Testis (tissue), 3 donors: ENCODE measurements around the gene VPS26A. TPM values are rescaled to one million over a fixed set of nuclear protein-coding genes. Genes with fewer than 3 reads are reported as not detected.
"Not testable (repeated sequence)": the region's sequence is repeated elsewhere in the genome, so short reads cannot be mapped to it uniquely, and the experiment has no call there.

Source experiments
- DNase-seq: peaks from one replicate; pipeline ENCODE4 v3.0.0-alpha.2; 2019
- H3K27ac ChIP-seq, 2 donors: fragments of 200-600 bp; sonication (generic); one replicate each; pipeline ENCODE4 v1.5.1; 2019
- H3K27me3 ChIP-seq: fragments of 200-600 bp; sonication (generic); one replicate; pipeline ENCODE4 v1.5.1; 2019
- H3K36me3 ChIP-seq: fragments of 200-600 bp; sonication (generic); one replicate; pipeline ENCODE4 v1.5.1; 2017; ENCODE audit warnings: low read depth; ENCODE audit errors: missing control alignments
- H3K4me1 ChIP-seq: fragments of 200-600 bp; sonication (generic); one replicate; pipeline ENCODE4 v1.5.1; 2019
- H3K4me3 ChIP-seq, 2 donors: fragments of 200-600 bp; sonication (generic); one replicate each; pipeline ENCODE4 v1.5.1; 2017 to 2019
- H3K9me3 ChIP-seq: fragments of 200-600 bp; sonication (generic); one replicate; pipeline ENCODE4 v1.5.1; 2017
- POLR2A ChIP-seq: fragments of 450-650 bp; IDR thresholded peaks from one replicate; pipeline ENCODE4 v1.6.1; 2017; ENCODE audit warnings: antibody characterized with exemption, mild to moderate bottlenecking, moderate library complexity
- WGBS, 2 donors: methylation state at CpG; one replicate each; pipeline ENCODE4 v1.1.5; 2018; 5-methylcytosine and 5-hydroxymethylcytosine counted together
- intact Hi-C: fragments of 100-400 bp; cut with DNase I; formaldehyde crosslinking; loops from one replicate; pipeline ENCODE4 v1.15.1; 2023; ENCODE audit warnings: low total_unique reads
- polyA plus RNA-seq: library from polyadenylated mRNA; stranded (reverse); fragments of 350-450 nt; fragmentation: Illumina TruSeq; extraction: RNeasy Lipid Tissue Mini Kit (QIAGEN cat#74804); gene quantifications from one replicate; pipeline ENCODE4 v1.2.3, GENCODE V29; 2014; ENCODE audit warnings: low read depth, low replicate concordance; ENCODE audit not compliant: insufficient read depth
- total RNA-seq, 2 donors: library from RNA; depleted of rRNA; stranded (reverse); fragments of >200 nt; gene quantifications; one replicate each; pipeline ENCODE4 v1.2.3, GENCODE V29; 2016
- TF ChIP-seq, protein P1 (sequence below), 3 experiments: fragments of 450-650 bp in 2 of 3; fragments of 200-600 bp in 1 of 3; sonication (generic) in 1 of 3; IDR thresholded peaks; one replicate each; pipeline ENCODE4 v1.5.1; 2016 to 2019; ENCODE audit warnings: antibody characterized with exemption in 3 of 3, mild to moderate bottlenecking in 2 of 3, moderate library complexity in 1 of 3

VPS26A gene
- total and polyA plus RNA-seq, 3 donors from 2014 or later = 53.6 to 65.0 (median 59.8) TPM

DNA sequence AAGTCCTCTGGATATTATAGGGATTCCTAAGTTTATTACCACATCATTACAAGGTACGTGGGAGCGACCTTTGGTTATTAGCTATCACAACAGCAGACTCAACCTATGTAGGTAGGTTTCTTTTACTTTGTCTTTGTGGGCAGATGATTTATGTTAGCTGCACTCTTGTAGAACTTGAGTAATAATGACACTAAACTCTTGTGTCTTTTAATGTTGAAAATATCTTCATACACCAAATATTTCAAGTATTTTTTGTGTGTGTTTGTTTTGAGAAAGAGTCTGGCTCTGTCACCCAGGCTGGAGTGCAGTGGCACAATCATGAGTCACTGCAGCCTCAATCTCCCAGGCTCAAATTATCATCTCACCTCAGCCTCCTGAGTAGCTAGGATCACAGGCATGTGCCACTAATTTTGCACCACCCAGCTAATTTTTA lies 36.8 kb downstream of the VPS26A start:
- intact Hi-C loops = no loop called here
- Histone ChIP-seq H3K27ac (no peak overlapping the region), H3K27me3 (no peaks in the 10 kb centered on the region), H3K4me3 (no peak overlapping the region), H3K9me3 (no peaks in the 10 kb centered on the region), H3K36me3 (no peaks in the 10 kb centered on the region), H3K4me1 (no peaks in the 10 kb centered on the region)
- DNase-seq = no peak
- WGBS, 2 donors = 99 to 100% methylated on average over 2 of the region's 2 CpGs
- TF ChIP-seq, protein P1, sequence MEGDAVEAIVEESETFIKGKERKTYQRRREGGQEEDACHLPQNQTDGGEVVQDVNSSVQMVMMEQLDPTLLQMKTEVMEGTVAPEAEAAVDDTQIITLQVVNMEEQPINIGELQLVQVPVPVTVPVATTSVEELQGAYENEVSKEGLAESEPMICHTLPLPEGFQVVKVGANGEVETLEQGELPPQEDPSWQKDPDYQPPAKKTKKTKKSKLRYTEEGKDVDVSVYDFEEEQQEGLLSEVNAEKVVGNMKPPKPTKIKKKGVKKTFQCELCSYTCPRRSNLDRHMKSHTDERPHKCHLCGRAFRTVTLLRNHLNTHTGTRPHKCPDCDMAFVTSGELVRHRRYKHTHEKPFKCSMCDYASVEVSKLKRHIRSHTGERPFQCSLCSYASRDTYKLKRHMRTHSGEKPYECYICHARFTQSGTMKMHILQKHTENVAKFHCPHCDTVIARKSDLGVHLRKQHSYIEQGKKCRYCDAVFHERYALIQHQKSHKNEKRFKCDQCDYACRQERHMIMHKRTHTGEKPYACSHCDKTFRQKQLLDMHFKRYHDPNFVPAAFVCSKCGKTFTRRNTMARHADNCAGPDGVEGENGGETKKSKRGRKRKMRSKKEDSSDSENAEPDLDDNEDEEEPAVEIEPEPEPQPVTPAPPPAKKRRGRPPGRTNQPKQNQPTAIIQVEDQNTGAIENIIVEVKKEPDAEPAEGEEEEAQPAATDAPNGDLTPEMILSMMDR (IDR thresholded peaks at IDR 0.05) = no peak
- TF ChIP-seq POLR2A = no peak

DNA sequence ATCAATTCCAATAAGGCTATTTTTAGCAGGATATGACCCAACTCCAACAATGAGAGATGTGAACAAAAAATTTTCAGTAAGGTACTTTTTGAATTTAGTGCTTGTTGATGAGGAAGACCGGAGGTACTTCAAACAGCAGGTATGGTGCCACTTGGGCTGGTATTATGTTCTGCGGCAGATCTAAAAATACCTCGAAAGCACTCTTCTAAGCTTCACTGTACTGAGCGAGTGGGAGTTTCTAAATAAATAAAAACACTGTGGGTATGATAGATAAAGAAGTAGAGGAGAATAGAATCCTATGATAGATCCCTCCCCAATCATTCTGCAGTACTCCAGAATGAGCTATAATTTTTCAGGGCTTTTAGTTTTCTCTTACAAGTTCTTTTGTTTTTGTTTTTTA lies 44.5 kb downstream of the VPS26A start:
- Histone ChIP-seq H3K36me3 (no peaks in the 10 kb centered on the region), H3K4me1 (no peaks in the 10 kb centered on the region), H3K9me3 (no peaks in the 10 kb centered on the region), H3K27ac (no peak overlapping the region), H3K27me3 (no peaks in the 10 kb centered on the region), H3K4me3 (no peak overlapping the region)
- no peak for DNase-seq
- TF ChIP-seq POLR2A = no peak
- TF ChIP-seq, protein P1 (IDR thresholded peaks at IDR 0.05) = no peak
- intact Hi-C loops = no loop called here
- 74 to 77% methylated on average over 4 of the region's 4 CpGs for WGBS, 2 donors

DNA sequence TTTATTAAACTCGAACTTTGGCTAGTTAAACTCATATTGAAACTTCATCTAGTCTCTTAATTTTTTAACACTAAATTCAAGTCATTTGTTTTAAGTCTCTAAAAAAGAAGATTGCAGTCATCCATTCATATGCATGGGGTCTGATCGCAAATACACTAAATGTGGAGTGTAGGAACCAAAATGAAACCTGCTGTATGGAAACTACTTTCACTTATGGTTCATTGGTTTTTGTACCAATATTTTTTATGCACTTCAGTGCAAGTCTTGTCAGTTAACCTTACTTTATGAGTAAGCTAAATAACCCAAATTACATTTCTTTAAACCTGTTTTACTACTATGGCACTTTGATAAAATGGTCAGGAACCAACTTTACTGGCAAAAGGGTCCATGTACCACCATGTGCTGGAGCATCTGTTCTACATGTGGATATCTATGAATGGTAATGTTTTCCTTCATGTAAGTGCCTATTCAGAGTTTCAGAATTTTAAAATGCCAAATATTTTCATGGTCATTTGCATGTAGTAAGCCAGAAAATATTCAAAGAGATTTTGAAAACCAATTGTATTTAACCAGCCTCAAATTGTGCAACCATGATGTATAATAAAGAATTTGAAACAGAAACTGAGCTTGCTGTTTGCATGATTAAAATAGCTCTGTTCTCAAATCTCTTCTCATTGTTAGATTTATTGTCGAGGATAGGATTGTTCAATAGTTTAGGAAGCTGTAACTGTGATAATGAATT lies 48.4 kb downstream of the VPS26A start:
- H3K36me3 ChIP-seq = no peaks in the 10 kb centered on the region
- intact Hi-C loops = no loop called here

DNA sequence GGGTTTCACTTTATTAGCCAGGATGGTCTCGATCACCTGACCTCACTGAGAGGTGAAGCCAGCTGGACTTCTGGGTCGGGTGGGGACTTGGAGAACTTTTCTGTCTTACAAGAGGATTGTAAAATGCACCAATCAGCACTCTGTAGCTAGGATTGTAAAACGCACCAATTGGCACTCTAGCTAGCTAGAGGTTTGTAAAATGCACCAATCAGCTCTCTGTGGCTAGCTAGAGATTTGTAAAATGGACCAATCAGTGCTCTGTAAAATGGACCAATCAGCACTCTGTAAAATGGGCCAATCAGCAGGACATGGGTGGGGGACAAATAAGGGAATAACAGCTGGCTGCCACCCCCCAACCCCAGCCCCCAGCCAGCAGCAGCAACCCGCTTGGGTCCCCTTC lies 51.3 kb downstream of the VPS26A start:
- 79 to 80% methylated on average over 4 of the region's 4 CpGs for WGBS, 2 donors
- H3K9me3 ChIP-seq, H3K27me3 ChIP-seq, H3K36me3 ChIP-seq, H3K27ac ChIP-seq, H3K4me1 ChIP-seq, DNase-seq, H3K4me3 ChIP-seq, intact Hi-C loops: not testable (repeated sequence)

More for the DNA sequence above, 48.4 kb downstream of the VPS26A start:
- TF ChIP-seq, protein P1 (IDR thresholded peaks at IDR 0.05) = no peak
- TF ChIP-seq POLR2A = no peak
- Histone ChIP-seq H3K27ac (no peak overlapping the region), H3K27me3 (no peaks in the 10 kb centered on the region), H3K4me1 (no peaks in the 10 kb centered on the region), H3K4me3 (no peak overlapping the region), H3K9me3 (no peaks in the 10 kb centered on the region)
- no peak for DNase-seq
- WGBS, 2 donors = 89 to 91% methylated on average over 3 of the region's 3 CpGs

DNA sequence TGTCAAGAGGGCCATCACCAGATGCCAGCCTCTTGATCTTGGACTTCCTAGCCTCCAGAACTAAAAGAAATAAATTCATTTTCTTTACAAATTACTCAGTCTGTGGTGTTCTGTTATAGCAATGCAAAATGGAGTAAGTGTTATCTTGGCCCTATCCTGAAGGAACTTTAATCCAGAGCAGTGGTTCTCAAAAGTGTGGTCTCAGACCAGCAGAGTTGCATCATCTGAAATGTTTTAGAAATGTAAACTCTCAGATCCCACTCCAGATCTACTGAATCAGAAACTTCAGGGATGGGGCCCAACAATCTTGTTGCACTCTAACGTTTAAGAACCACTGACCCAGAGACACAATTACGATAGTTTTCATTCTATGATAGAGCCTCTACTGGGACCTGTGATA lies 52.8 kb downstream of the VPS26A start:
- H3K9me3 ChIP-seq = no peaks in the 10 kb centered on the region
- no peak overlapping the region for H3K27ac ChIP-seq
- no peaks in the 10 kb centered on the region for H3K27me3 ChIP-seq
- DNase-seq = no peak
- no peaks in the 10 kb centered on the region for H3K36me3 ChIP-seq
- peaks cover 14% of the 10 kb centered on the region for H3K4me1 ChIP-seq
- no peak for TF ChIP-seq POLR2A
- TF ChIP-seq, protein P1 (IDR thresholded peaks at IDR 0.05) = no peak
- WGBS, 2 donors = 76 to 85% methylated on average over 2 of the region's 2 CpGs
- intact Hi-C loops = no loop called here
- no peak overlapping the region for H3K4me3 ChIP-seq
